Brain microvascular endothelial cell (primary cell): ENCODE measurements around the gene SMAD7.

Experiments
- DNase-seq: peaks from one replicate; pipeline ENCODE4 v3.0.0-alpha.2; 2020
- H3K27ac ChIP-seq: fragments of 250-450 bp; sonication (Bioruptor Pico); 2 replicates; pipeline ENCODE4 v1.5.1; 2020; ENCODE audit warnings: mild to moderate bottlenecking, moderate library complexity
- H3K27me3 ChIP-seq: fragments of 250-450 bp; sonication (Bioruptor Pico); replicated peaks from 2 replicates; pipeline ENCODE4 v1.5.1; 2020; ENCODE audit warnings: mild to moderate bottlenecking
- H3K36me3 ChIP-seq: fragments of 250-450 bp; sonication (Bioruptor Pico); replicated peaks from 2 replicates; pipeline ENCODE4 v1.5.1; 2020; ENCODE audit warnings: mild to moderate bottlenecking
- H3K4me3 ChIP-seq: 2 replicates; pipeline ENCODE4 v1.5.1; 2011; ENCODE audit warnings: low read depth, mild to moderate bottlenecking, control low read depth, low read length, moderate library complexity
- in situ Hi-C: cut with HindIII; loops from 2 replicates; pipeline ENCODE4 v1.10.0; 2017; ENCODE audit warnings: low sequenced_read_pairs, low pct_ligation_motif_present
- TF ChIP-seq, protein P1 (sequence below): IDR thresholded peaks from 2 replicates; pipeline ENCODE4 v1.5.1; 2011; ENCODE audit warnings: low read depth, mild to moderate bottlenecking, moderate library complexity, low read length, control low read depth, inconsistent platforms; ENCODE audit errors: missing control alignments

The SMAD7 gene

DNA sequence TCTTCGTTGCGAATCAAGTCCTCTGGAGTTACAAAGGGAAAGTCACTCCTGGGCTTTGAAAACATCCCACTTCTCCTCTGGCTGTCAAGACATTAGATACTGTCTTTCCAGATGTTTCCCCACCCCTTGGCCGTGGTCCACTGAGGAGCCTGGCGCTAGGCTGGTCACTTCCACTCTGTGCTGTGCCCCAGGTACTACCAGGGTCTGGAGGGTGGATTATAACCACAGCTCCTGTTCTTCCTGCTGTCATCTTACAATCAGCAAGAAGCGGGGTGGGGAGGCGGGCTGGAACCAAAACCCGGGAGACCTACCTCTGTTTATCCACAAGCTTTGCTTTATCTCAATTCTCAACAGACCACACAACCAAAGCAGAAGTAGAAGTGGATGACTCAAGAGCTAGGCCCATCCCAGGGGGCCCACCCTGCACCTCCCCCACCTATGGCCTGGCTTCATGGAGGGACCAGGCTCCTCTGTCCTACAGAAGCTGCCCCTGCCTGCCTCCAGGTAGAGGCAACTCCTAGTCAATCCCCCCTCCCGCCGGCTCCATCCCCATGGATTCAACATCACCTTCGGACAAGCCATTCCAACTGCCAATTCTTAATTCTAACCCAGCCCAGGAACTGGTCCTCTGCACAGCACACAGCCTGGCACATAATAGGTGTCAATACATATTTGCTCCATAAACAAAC lies 17.8 kb downstream of the SMAD7 start:
- in situ Hi-C loops = no loop called here
- Histone ChIP-seq H3K27ac (peak overlapping the region; percentile 97), H3K4me3 (no peak overlapping the region)

DNA sequence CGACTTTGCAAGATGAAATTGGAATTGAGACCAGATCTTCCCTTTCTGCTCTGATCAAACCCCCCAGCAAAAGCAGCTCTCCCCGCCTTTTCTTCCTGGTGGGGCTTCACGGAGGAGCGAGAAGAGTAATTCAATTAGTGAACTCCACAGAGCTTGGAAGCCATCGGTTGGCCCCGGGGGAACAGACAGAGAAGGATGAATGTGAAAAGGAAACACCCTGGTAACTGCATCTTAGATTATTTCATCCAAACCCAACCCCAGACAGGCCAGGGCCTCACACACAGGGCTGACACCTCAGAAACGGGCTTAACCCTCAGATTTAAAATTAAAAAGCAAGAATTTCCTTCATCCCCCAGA lies 18.3 kb downstream of the SMAD7 start:
- no peak for DNase-seq
- TF ChIP-seq, protein P1, sequence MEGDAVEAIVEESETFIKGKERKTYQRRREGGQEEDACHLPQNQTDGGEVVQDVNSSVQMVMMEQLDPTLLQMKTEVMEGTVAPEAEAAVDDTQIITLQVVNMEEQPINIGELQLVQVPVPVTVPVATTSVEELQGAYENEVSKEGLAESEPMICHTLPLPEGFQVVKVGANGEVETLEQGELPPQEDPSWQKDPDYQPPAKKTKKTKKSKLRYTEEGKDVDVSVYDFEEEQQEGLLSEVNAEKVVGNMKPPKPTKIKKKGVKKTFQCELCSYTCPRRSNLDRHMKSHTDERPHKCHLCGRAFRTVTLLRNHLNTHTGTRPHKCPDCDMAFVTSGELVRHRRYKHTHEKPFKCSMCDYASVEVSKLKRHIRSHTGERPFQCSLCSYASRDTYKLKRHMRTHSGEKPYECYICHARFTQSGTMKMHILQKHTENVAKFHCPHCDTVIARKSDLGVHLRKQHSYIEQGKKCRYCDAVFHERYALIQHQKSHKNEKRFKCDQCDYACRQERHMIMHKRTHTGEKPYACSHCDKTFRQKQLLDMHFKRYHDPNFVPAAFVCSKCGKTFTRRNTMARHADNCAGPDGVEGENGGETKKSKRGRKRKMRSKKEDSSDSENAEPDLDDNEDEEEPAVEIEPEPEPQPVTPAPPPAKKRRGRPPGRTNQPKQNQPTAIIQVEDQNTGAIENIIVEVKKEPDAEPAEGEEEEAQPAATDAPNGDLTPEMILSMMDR = no peak
- Histone ChIP-seq H3K36me3 (peaks cover 10% of the 10 kb centered on the region), H3K27ac (peak overlapping the region; percentile 97), H3K4me3 (no peak overlapping the region), H3K27me3 (no peaks in the 10 kb centered on the region)
- in situ Hi-C loops = no loop called here

More for the DNA sequence above, 17.8 kb downstream of the SMAD7 start:
- TF ChIP-seq, protein P1 = no peak
- peaks cover 10% of the 10 kb centered on the region for H3K36me3 ChIP-seq
- H3K27me3 ChIP-seq = no peaks in the 10 kb centered on the region
- peak; percentile 75 for DNase-seq

DNA sequence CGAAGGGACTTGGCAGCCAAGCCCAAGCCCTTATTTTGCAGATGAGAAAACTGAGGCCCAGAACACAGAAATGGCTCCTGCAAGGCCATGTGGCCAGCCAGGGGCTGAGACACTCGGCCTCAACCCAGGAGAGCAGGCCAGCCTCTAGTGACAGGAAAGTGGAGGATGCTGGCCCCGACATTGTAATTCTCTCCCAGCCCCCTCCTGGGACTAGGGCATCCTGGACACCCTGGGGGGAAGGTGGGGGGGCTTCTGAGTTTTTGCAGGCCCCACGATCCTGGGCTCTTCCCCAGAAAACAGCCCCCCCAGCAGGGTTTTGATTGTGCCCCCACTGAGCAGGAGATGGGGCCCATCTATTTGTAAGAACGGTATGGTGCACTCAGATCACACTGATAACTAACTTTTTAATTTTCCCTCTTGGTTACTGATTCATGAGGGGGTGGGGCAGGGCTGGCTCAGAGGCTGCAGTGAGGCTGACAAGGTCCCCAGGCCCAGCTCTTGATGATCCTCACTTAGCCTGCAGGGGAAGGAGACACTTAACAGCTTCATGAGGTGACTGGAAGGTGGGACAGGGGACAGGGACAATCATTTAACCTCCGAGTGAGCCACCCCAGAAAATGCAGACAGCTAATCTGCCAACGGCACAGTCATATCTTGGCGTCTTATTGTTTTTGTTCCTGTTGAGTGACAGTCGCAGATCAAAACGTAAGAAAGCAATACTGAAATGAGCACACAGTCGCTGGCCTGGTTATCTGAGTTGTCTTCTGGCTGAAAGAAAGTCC lies 18.9 kb downstream of the SMAD7 start:
- TF ChIP-seq, protein P1 = peak; percentile 3
- in situ Hi-C loops = no loop called here
- Histone ChIP-seq H3K4me3 (no peak overlapping the region), H3K27me3 (no peaks in the 10 kb centered on the region), H3K36me3 (peaks cover 8% of the 10 kb centered on the region), H3K27ac (peak overlapping the region; percentile 97)
- DNase-seq = no peak

DNA sequence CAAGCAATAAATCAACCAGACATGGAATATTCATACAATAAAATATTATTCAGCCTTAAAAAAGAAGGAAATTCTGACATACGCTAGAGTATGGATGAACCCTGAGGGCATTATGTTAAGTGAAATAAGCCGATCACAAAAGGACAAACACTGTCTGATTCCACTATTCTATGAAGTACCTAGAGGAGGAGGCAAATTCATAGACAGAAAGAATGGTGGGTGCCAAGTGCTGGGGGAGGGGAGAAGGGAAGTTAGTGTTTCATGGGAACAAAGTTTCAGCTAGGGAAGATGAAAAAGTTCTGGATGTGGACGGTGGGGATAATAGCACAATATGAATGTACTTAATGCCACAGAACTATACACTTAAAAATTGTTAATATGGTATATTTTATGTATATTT lies 19.8 kb downstream of the SMAD7 start:
- in situ Hi-C loops = no loop called here
- no peak overlapping the region for H3K4me3 ChIP-seq
- peak overlapping the region; percentile 97 for H3K27ac ChIP-seq
- peaks cover 8% of the 10 kb centered on the region for H3K36me3 ChIP-seq
- TF ChIP-seq, protein P1 = no peak
- H3K27me3 ChIP-seq = no peaks in the 10 kb centered on the region
- no peak for DNase-seq

DNA sequence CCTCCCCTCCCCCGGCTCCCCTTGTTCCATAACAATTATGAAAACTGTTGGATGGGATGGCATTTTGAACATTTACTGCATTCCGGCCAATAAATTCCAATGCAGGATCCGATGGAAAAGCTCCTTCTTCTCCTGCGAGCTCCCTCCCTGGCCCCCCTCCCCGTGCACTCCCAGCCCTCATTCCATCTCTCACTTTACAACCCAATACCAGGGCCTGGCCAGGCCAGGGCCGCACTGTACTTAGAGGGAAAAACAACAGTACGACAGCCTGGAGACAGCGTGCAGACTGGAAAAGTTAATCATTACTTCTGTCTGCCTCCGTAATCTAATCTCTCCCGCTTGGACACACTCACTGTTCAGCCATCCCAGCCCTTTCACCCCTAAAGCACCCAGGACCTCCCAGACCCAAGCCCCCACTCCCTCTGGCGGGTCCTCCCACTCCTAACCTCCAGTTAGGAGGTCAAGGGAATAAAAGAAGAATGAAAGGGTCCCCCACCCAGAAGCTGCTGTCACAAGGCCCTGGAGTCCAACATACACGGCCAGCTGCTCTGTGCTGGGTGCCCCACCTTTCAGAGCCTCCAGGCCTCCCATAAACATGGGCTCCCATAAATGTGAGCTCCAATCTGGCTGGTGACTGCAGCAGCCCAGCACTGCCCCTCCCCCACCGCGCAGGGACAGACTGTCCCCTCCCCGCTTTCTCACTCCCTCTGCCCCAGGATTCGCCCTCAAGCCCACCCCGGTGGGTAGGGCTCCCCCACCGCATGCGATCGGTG lies 20.6 kb downstream of the SMAD7 start:
- Histone ChIP-seq H3K27ac (peak overlapping the region; percentile 97), H3K27me3 (no peaks in the 10 kb centered on the region), H3K4me3 (peak overlapping the region; percentile 9), H3K36me3 (peaks cover 8% of the 10 kb centered on the region)
- DNase-seq = peak; percentile 91
- TF ChIP-seq, protein P1 = no peak
- in situ Hi-C loops = no loop called here
